Activated CD4-positive, alpha-beta T cell treated with anti-CD3 and anti-CD28 coated beads, Interleukin-2, amount 10 ng/mL, durations not matched to agents 24 days and 14 days (primary cell): ENCODE data around the gene DDX17. TPM values are rescaled to one million over a fixed set of nuclear protein-coding genes. Genes with fewer than 3 reads are reported as not detected.
A peak's percentile ranks its signal among the peaks of the same experiment; 100 is the strongest.

ENCODE experiments used
- DNase-seq: peaks from one replicate; pipeline ENCODE4 v3.0.0; 2022
- H3K27ac Mint-ChIP-seq: one replicate; pipeline ENCODE4 v1.8.0; 2022; ENCODE audit warnings: mild to moderate bottlenecking, mixed read lengths
- H3K27me3 Mint-ChIP-seq: one replicate; pipeline ENCODE4 v1.8.0; 2022; ENCODE audit warnings: mixed read lengths
- H3K36me3 Mint-ChIP-seq: one replicate; pipeline ENCODE4 v1.8.0; 2022; ENCODE audit warnings: low read depth, mild to moderate bottlenecking, mixed read lengths
- H3K4me1 Mint-ChIP-seq: one replicate; pipeline ENCODE4 v1.8.0; 2021; ENCODE audit warnings: mixed read lengths
- H3K4me3 Mint-ChIP-seq: one replicate; pipeline ENCODE4 v1.8.0; 2022; ENCODE audit warnings: mild to moderate bottlenecking, moderate library complexity, mixed read lengths
- H3K9me3 Mint-ChIP-seq: one replicate; pipeline ENCODE4 v1.8.0; 2021; ENCODE audit warnings: mixed read lengths
- intact Hi-C: fragments of 100-400 bp; cut with micrococcal nuclease; formaldehyde crosslinking; loops from one replicate; pipeline ENCODE4 v1.15.1; 2023
- total RNA-seq: library from RNA; stranded (reverse); gene quantifications from 2 replicates; pipeline ENCODE4 v1.2.3, GENCODE V29; 2022

Gene DDX17
- total RNA-seq, 1 donor from 2014 or later: 374 TPM

DNA sequence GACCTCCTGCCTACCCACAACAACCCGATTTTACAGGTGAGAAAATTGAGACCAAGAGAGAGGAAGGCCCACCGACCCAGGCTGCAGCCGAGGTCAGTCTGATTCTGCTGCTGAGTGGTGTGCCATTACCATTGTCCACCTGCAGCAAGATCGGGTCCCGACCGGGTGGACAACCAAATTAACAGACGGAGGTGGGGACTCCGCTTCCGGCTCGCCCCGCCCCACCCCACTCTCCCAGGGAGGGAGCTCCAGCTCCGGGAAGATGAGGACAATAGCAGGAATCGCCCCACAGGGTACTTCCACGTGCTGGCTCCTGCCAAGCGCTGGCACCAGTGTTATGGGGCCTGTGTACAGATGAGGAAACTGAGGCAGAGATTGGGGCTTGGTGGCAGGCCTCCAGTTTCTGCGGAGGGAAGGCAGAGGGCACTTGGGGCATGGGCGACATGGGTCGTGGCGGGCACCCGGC lies 38.6 kb downstream of the DDX17 start:
- Mint-ChIP-seq H3K4me1 (peaks cover 6% of the 10 kb centered on the region), H3K27ac (peak overlapping the region; percentile 58), H3K27me3 (peaks cover 45% of the 10 kb centered on the region), H3K4me3 (peak overlapping the region; percentile 74), H3K36me3 (no peaks in the 10 kb centered on the region), H3K9me3 (no peaks in the 10 kb centered on the region)
- intact Hi-C loops: no loop called here
- DNase-seq: no peak

- H3K27ac Mint-ChIP-seq: no peak overlapping the region
- peaks cover 9% of the 10 kb centered on the region for H3K4me1 Mint-ChIP-seq
- intact Hi-C loops: no loop called here
- no peak for DNase-seq
- no peak overlapping the region for H3K4me3 Mint-ChIP-seq
- H3K27me3 Mint-ChIP-seq: peaks cover 61% of the 10 kb centered on the region
- no peaks in the 10 kb centered on the region for H3K9me3 Mint-ChIP-seq
- no peaks in the 10 kb centered on the region for H3K36me3 Mint-ChIP-seq
Measured at GRCh38 chr22:38465673-38466490, 40.2 kb downstream of the DDX17 start.

DNA sequence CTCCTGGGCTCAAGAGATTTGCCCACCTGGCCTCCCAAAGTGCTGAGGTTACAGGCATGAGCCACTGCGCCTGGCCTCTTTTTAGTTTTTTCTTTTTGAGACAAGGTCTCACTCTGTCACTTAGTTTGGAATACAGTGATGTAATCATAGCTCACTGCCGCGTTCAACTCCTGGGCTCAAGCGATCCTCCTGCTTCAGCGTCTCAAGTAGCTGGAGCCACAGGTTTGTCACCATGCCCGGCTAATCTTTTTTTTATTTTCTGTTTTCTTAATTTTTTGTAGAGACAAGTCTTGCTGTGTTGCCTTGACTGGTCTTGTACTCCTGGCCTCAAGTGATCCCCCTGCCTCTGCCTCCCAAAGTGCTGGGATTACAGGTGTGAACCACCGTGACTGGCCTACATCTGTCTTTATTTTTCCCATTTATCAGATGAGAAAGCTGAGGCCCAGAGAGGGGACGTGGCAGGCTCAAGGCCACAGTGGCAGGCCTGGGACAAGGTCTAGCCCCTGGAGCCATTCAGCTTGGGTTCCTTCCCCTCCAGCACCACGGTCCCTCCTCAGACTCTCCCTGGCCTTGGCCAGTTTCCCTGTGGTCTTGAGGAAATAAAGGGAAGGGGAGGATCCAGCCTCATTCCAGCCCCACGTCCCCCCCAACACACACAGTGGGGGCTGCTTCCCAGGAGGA lies 41.0 kb downstream of the DDX17 start:
- no peak overlapping the region for H3K4me3 Mint-ChIP-seq
- intact Hi-C loops: no loop called here
- H3K27ac Mint-ChIP-seq: no peak overlapping the region
- peaks cover 68% of the 10 kb centered on the region for H3K27me3 Mint-ChIP-seq
- H3K9me3 Mint-ChIP-seq: no peaks in the 10 kb centered on the region
- H3K4me1 Mint-ChIP-seq: peaks cover 9% of the 10 kb centered on the region
- H3K36me3 Mint-ChIP-seq: no peaks in the 10 kb centered on the region
- DNase-seq: no peak

GRCh38 chr22:38462960-38463784 lies 42.9 kb downstream of the DDX17 start:
- H3K27me3 Mint-ChIP-seq: peaks cover 79% of the 10 kb centered on the region
- DNase-seq: no peak
- no peak overlapping the region for H3K4me3 Mint-ChIP-seq
- H3K9me3 Mint-ChIP-seq: no peaks in the 10 kb centered on the region
- H3K4me1 Mint-ChIP-seq: peaks cover 9% of the 10 kb centered on the region
- intact Hi-C loops: no loop called here
- H3K36me3 Mint-ChIP-seq: no peaks in the 10 kb centered on the region
- no peak overlapping the region for H3K27ac Mint-ChIP-seq

- Mint-ChIP-seq H3K4me3 (peak overlapping the region; percentile 15), H3K4me1 (peaks cover 4% of the 10 kb centered on the region), H3K9me3 (no peaks in the 10 kb centered on the region), H3K36me3 (no peaks in the 10 kb centered on the region), H3K27ac (no peak overlapping the region), H3K27me3 (peaks cover 84% of the 10 kb centered on the region)
- intact Hi-C loops: loop anchor here (2.0 kb wide), 1 partner anchor 45 kb away; the partner anchor contains the start of gene DDX17
- DNase-seq: peak; percentile 92
Measured at GRCh38 chr22:38461414-38462081, 44.6 kb downstream of the DDX17 start.

GRCh38 chr22:38461057-38461413 lies 45.1 kb downstream of the DDX17 start:
- Mint-ChIP-seq H3K9me3 (no peaks in the 10 kb centered on the region), H3K4me3 (no peak overlapping the region), H3K27ac (no peak overlapping the region), H3K36me3 (no peaks in the 10 kb centered on the region), H3K4me1 (peaks cover 7% of the 10 kb centered on the region), H3K27me3 (peaks cover 84% of the 10 kb centered on the region)
- DNase-seq: no peak
- intact Hi-C loops: loop anchor here (2.0 kb wide), 1 partner anchor 46 kb away; the partner anchor contains the start of gene DDX17

DNA sequence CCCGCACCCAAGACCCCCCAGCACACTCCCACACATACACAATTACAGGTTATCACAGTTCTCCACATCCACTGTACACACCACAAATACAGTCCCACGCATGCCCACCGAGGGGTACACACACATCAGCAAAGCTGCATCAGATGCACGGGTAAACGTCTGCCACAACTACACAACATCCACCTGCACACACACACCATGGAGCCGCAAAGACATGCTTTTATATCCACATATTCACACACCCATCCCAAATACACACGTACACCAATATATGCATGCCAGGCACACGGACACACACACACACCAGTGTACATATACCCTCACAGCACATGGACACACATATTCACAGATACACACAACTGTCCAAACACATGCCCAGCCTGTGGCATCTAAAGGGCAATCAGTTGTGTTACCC lies 45.7 kb downstream of the DDX17 start:
- H3K27me3 Mint-ChIP-seq: peaks cover 79% of the 10 kb centered on the region
- no peak overlapping the region for H3K27ac Mint-ChIP-seq
- H3K4me1 Mint-ChIP-seq: peaks cover 7% of the 10 kb centered on the region
- no peaks in the 10 kb centered on the region for H3K9me3 Mint-ChIP-seq
- no peak for DNase-seq
- H3K36me3 Mint-ChIP-seq: no peaks in the 10 kb centered on the region
- no peak overlapping the region for H3K4me3 Mint-ChIP-seq
- intact Hi-C loops: loop anchor here (2.0 kb wide), 1 partner anchor 46 kb away; the partner anchor contains the start of gene DDX17

DNA sequence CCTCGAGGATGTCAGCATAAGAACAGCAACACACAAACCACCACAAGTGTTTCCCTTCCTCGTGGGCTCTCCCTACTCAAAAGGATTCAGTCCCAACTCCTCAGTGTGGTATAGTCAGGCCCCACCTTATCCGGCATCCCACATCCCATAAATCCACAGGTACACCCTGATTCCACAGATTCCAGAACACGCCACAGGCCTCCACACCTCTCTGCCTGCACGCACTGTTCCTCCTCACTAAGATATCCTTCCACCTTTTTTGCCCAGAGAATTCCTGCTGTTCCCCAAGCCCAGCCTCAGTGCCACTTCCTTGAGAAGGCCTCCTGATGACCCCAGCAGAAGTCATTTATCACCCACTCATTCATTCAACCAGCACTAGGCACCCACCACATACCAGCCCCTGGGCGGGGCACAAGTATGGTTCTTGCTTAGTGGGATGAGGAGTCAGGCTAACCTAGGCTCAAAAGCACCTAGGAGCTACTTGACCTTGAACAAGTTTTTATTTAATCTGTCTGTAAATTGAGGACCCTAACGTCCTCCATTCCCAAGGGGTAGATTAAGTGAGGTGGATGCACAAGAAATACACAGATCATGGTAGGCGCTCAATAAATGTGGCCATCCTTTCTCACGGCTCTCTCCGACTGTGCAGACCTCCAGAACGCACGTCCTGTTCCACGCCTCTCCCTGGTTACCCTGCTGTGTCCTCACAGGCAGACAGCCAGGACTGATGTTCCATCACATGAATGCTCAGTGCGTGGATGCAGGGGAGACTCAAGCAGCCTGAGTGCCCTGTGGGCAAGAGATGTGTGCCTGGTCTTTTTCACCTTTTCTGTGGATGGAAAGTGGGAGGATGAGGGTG lies 49.0 kb downstream of the DDX17 start:
- Mint-ChIP-seq H3K9me3 (no peaks in the 10 kb centered on the region), H3K27ac (no peak overlapping the region), H3K4me3 (peak overlapping the region; percentile 74), H3K27me3 (peaks cover 74% of the 10 kb centered on the region), H3K36me3 (no peaks in the 10 kb centered on the region), H3K4me1 (peaks cover 11% of the 10 kb centered on the region)
- intact Hi-C loops: no loop called here
- DNase-seq: no peak

- intact Hi-C loops: no loop called here
- no peaks in the 10 kb centered on the region for H3K9me3 Mint-ChIP-seq
- H3K4me3 Mint-ChIP-seq: peak overlapping the region; percentile 74
Measured at GRCh38 chr22:38456272-38456835, 49.8 kb downstream of the DDX17 start.

GRCh38 chr22:38455530-38456271 lies 50.4 kb downstream of the DDX17 start:
- H3K9me3 Mint-ChIP-seq: no peaks in the 10 kb centered on the region
- H3K4me1 Mint-ChIP-seq: peaks cover 7% of the 10 kb centered on the region
- H3K27me3 Mint-ChIP-seq: peaks cover 74% of the 10 kb centered on the region
- intact Hi-C loops: no loop called here
- H3K27ac Mint-ChIP-seq: no peak overlapping the region
- peak overlapping the region; percentile 37 for H3K4me3 Mint-ChIP-seq
- DNase-seq: peak; percentile 73
- no peaks in the 10 kb centered on the region for H3K36me3 Mint-ChIP-seq

More at GRCh38 chr22:38456272-38456835, 49.8 kb downstream of the DDX17 start:
- Mint-ChIP-seq H3K4me1 (peaks cover 7% of the 10 kb centered on the region), H3K27ac (no peak overlapping the region), H3K27me3 (peaks cover 74% of the 10 kb centered on the region), H3K36me3 (no peaks in the 10 kb centered on the region)
- DNase-seq: no peak

DNA sequence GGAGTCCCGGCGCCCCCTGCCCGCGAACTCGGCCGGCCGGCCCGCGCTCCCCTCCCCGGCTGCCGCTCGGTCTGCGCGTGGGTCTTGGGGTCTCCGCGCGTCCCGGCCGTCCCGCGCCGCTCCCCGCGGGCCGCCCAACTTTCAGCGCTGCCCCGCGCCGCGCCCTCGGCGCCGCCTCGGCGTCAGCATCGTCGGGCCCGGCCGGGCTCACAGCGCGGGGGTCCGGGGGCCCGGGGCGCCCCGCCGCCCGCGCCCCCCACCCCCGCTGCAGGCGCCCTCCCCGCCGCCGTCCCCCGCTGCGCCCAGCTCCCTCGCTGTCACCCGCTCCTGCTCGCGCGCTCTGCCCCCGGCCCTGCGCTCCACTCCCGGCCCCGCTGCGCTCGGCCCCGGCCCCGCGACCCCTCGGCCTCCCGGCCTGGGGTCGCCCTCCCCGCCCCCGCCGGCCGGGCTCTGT lies 51.0 kb downstream of the DDX17 start, which contains the start of gene KCNJ4:
TSS of gene KCNJ4 (minus strand) at position 124 of the 454 bp plus-strand sequence. CDS start 27,067 bp downstream, outside the sequence.
- Mint-ChIP-seq H3K36me3 (no peaks in the 10 kb centered on the region), H3K4me1 (peaks cover 7% of the 10 kb centered on the region), H3K9me3 (no peaks in the 10 kb centered on the region), H3K27me3 (peaks cover 75% of the 10 kb centered on the region), H3K4me3 (peak within 1 kb of the TSS; percentile 77), H3K27ac (no peak within 1 kb of the TSS)
- intact Hi-C loops: no loop called here
- DNase-seq: no peak
